Keratinocyte (primary cell): ENCODE measurements around the gene RBFOX1.

ENCODE experiments used
- EZH2 ChIP-seq: IDR thresholded peaks from one replicate; pipeline ENCODE4 v1.6.1; 2012; ENCODE audit warnings: inconsistent platforms, mild to moderate bottlenecking, low read length, moderate library complexity
- TF ChIP-seq, protein P1 (sequence below), 3 experiments: IDR thresholded peaks in 1 of 3; conservative IDR thresholded peaks in 1 of 3; optimal IDR thresholded peaks in 1 of 3; 2 replicates in 2 of 3; 3 replicates in 1 of 3; pipeline versions ENCODE3 to v1.5.1; 2011; ENCODE audit warnings: low read length in 3 of 3, mild to moderate bottlenecking in 3 of 3, moderate library complexity in 2 of 3, control low read depth in 1 of 3, inconsistent platforms in 1 of 3; ENCODE audit not compliant: insufficient read depth in 2 of 3; ENCODE audit errors: extremely low read depth in 1 of 3

GRCh38 chr16:7351610-7352510 lies 19.2 kb downstream of the RBFOX1 start:
- TF ChIP-seq, protein P1, sequence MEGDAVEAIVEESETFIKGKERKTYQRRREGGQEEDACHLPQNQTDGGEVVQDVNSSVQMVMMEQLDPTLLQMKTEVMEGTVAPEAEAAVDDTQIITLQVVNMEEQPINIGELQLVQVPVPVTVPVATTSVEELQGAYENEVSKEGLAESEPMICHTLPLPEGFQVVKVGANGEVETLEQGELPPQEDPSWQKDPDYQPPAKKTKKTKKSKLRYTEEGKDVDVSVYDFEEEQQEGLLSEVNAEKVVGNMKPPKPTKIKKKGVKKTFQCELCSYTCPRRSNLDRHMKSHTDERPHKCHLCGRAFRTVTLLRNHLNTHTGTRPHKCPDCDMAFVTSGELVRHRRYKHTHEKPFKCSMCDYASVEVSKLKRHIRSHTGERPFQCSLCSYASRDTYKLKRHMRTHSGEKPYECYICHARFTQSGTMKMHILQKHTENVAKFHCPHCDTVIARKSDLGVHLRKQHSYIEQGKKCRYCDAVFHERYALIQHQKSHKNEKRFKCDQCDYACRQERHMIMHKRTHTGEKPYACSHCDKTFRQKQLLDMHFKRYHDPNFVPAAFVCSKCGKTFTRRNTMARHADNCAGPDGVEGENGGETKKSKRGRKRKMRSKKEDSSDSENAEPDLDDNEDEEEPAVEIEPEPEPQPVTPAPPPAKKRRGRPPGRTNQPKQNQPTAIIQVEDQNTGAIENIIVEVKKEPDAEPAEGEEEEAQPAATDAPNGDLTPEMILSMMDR (optimal IDR thresholded peaks at IDR 0.05 in 1 of 3, IDR thresholded peaks at IDR 0.05 in 1 of 3, conservative IDR thresholded peaks at IDR 0.05 in 1 of 3; ENCODE audit: extremely low read depth in 1 of 3, insufficient read depth in 2 of 3, low read length in 3 of 3): no peak
- TF ChIP-seq EZH2: no peak
